Liver (tissue), 3 donors: ENCODE measurements around the gene TMEM245.

Experiments used
- CTCF ChIP-seq: fragments of 150-350 bp; IDR thresholded peaks from 2 replicates; pipeline ENCODE4 v1.5.1; 2017; ENCODE audit warnings: improper control_type of control experiment, low read depth, low read length; ENCODE audit not compliant: missing input control
- MAX ChIP-seq: IDR thresholded peaks from 2 replicates; pipeline ENCODE4 v1.6.1; 2016; ENCODE audit warnings: antibody characterized with exemption
- NR2F2 ChIP-seq: IDR thresholded peaks from 2 replicates; pipeline ENCODE4 v1.6.1; 2016; ENCODE audit warnings: antibody characterized with exemption
- SP1 ChIP-seq: IDR thresholded peaks from 2 replicates; pipeline ENCODE4 v1.6.1; 2018; ENCODE audit warnings: antibody characterized with exemption, mild to moderate bottlenecking
- TAF1 ChIP-seq: conservative IDR thresholded peaks from 2 replicates; pipeline ENCODE4 v1.6.1; 2016; ENCODE audit warnings: antibody characterized with exemption, mild to moderate bottlenecking
- ZBTB33 ChIP-seq: IDR thresholded peaks from 2 replicates; pipeline ENCODE4 v1.6.1; 2016; ENCODE audit warnings: antibody characterized with exemption
- TF ChIP-seq, protein P1 (sequence below): IDR thresholded peaks from 2 replicates; pipeline ENCODE4 v1.6.1; 2016; ENCODE audit warnings: antibody characterized with exemption, mild to moderate bottlenecking
- donor health status: healthy.
- donor health status: healthy.

DNA sequence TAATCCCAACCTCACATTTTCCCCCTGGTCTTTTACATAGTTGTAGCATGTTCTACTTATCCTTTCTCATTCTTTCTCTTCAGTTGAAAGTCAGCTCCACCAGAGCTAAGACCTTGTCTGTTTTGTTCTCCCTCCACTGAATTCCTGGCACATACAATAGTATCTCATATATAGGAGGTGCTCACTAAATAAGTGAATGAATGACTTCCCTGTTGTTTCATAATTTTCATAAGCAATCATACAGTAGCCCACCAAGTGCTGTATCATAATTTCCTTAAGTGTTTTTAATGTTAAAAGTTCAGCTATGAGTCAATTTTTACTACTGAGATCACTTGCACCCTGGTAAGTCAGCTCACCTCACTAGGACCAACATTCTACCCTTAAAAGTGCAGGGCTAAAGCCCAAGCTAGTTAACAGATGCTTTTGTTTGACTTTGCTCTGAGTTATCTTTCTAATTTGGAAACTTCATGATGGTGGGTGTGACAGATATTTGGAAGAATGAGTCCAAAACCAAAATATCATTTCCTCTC lies 27.6 kb downstream of the TMEM245 start:
- TF ChIP-seq CTCF (no peak), TAF1 (no peak), SP1 (no peak), ZBTB33 (no peak), NR2F2 (no peak), MAX (no peak)
- TF ChIP-seq, protein P1, sequence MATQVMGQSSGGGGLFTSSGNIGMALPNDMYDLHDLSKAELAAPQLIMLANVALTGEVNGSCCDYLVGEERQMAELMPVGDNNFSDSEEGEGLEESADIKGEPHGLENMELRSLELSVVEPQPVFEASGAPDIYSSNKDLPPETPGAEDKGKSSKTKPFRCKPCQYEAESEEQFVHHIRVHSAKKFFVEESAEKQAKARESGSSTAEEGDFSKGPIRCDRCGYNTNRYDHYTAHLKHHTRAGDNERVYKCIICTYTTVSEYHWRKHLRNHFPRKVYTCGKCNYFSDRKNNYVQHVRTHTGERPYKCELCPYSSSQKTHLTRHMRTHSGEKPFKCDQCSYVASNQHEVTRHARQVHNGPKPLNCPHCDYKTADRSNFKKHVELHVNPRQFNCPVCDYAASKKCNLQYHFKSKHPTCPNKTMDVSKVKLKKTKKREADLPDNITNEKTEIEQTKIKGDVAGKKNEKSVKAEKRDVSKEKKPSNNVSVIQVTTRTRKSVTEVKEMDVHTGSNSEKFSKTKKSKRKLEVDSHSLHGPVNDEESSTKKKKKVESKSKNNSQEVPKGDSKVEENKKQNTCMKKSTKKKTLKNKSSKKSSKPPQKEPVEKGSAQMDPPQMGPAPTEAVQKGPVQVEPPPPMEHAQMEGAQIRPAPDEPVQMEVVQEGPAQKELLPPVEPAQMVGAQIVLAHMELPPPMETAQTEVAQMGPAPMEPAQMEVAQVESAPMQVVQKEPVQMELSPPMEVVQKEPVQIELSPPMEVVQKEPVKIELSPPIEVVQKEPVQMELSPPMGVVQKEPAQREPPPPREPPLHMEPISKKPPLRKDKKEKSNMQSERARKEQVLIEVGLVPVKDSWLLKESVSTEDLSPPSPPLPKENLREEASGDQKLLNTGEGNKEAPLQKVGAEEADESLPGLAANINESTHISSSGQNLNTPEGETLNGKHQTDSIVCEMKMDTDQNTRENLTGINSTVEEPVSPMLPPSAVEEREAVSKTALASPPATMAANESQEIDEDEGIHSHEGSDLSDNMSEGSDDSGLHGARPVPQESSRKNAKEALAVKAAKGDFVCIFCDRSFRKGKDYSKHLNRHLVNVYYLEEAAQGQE = no peak
